Body of pancreas (tissue), 2 donors: ENCODE results near the gene IL11. TPM values are rescaled to one million over a fixed set of nuclear protein-coding genes. Genes with fewer than 3 reads are reported as not detected.

Experiments used
- total RNA-seq, 2 donors: library from RNA; depleted of rRNA; stranded (reverse); fragments of >200 nt; gene quantifications; one replicate each; pipeline ENCODE4 v1.1.0, GENCODE V29; 2016

IL11 gene
- total RNA-seq, 2 donors from 2014 or later: not detected

Other genes starting within 250 kb of the IL11 start
- gene TNNT1, start 221.3 kb downstream of the IL11 start, total RNA-seq: not detected
- not detected for gene TNNI3, start 212.7 kb downstream of the IL11 start, total RNA-seq
- 1 to 10 TPM; 1.6 TPM for gene DNAAF3, start 203.8 kb downstream of the IL11 start, total RNA-seq
- under 1 TPM in 1 of 2 donors, not detected in 1; 0.26 TPM for gene SYT5, start 190.2 kb downstream of the IL11 start, total RNA-seq
- gene PTPRH, start 161.0 kb downstream of the IL11 start, total RNA-seq: 10 to 100 TPM; 14.8 to 15.8 TPM
- gene TMEM86B, start 141.7 kb downstream of the IL11 start, total RNA-seq: 1 to 10 TPM; 1.6 to 3.0 TPM
- gene PPP6R1, start 111.4 kb downstream of the IL11 start, total RNA-seq: 10 to 100 TPM; 19.2 to 20.8 TPM
- 10 to 100 TPM; 12.5 to 51.1 TPM for gene HSPBP1, start 90.4 kb downstream of the IL11 start, total RNA-seq
- gene BRSK1, start 86.5 kb downstream of the IL11 start, total RNA-seq: 1 to 10 TPM in 1 of 2 donors, under 1 TPM in 1; 0.66 to 1.0 TPM
- gene TMEM150B, start 45.1 kb downstream of the IL11 start, total RNA-seq: 1 to 10 TPM in 1 of 2 donors, not detected in 1; 1.0 TPM
- gene KMT5C, start 30.6 kb downstream of the IL11 start, total RNA-seq: 10 to 100 TPM; 14.8 to 17.6 TPM
- gene COX6B2, start 15.7 kb downstream of the IL11 start, total RNA-seq: 1 to 10 TPM in 1 of 2 donors, not detected in 1; 1.6 TPM
- gene GARIN5B, start 7.2 kb downstream of the IL11 start, total RNA-seq: not detected
- gene TMEM190, start 6.4 kb upstream of the IL11 start, total RNA-seq: not detected
- 10 to 100 TPM; 12.5 to 53.4 TPM for gene TMEM238, start 13.8 kb upstream of the IL11 start, total RNA-seq
- gene RPL28, start 15.5 kb upstream of the IL11 start, total RNA-seq: 100 to 1,000 TPM; 113 to 268 TPM
- 1 to 10 TPM; 6.5 to 7.9 TPM for gene UBE2S, start 37.3 kb upstream of the IL11 start, total RNA-seq
- not detected for gene SHISA7, start 72.8 kb upstream of the IL11 start, total RNA-seq
- 10 to 100 TPM; 38.4 to 75.8 TPM for gene ISOC2, start 91.2 kb upstream of the IL11 start, total RNA-seq
- not detected for gene C19orf85, start 94.3 kb upstream of the IL11 start, total RNA-seq
- 1 to 10 TPM; 3.4 to 8.2 TPM for gene ZNF628, start 106.2 kb upstream of the IL11 start, total RNA-seq
- gene NAT14, start 114.7 kb upstream of the IL11 start, total RNA-seq: 1 to 10 TPM; 4.2 to 8.2 TPM
- gene SSC5D, start 118.0 kb upstream of the IL11 start, total RNA-seq: 1 to 10 TPM; 2.6 to 3.3 TPM
- not detected for gene SBK2, start 166.7 kb upstream of the IL11 start, total RNA-seq
- not detected for gene SBK3, start 175.1 kb upstream of the IL11 start, total RNA-seq
- gene ZNF579, start 210.4 kb upstream of the IL11 start, total RNA-seq: 1 to 10 TPM; 3.3 to 6.2 TPM
- gene FIZ1, start 229.1 kb upstream of the IL11 start, total RNA-seq: 10 to 100 TPM in 1 of 2 donors, 1 to 10 TPM in 1; 5.7 to 13.5 TPM
- gene ZNF524, start 229.8 kb upstream of the IL11 start, total RNA-seq: 10 to 100 TPM; 29.7 to 45.4 TPM
- gene ZNF865, start 235.2 kb upstream of the IL11 start, total RNA-seq: 10 to 100 TPM in 1 of 2 donors, 1 to 10 TPM in 1; 6.5 to 14.8 TPM